HepG2 (cell line): ENCODE measurements around the gene POLR1E. TPM values are rescaled to one million over a fixed set of nuclear protein-coding genes. Genes with fewer than 3 reads are reported as not detected.

Experiments used
- ATM ChIP-seq: fragments of 450-650 bp; IDR thresholded peaks from 2 replicates; pipeline ENCODE4 v1.7.1; 2017; ENCODE audit warnings: mild to moderate bottlenecking, borderline replicate concordance
- CTCF ChIP-seq: sonication (generic); formaldehyde crosslinking; IDR thresholded peaks from 2 replicates; pipeline ENCODE4 v1.5.0; 2020; ENCODE audit warnings: mild to moderate bottlenecking, missing genetic modification reagents, moderate library complexity
- EP300 ChIP-seq, 3 experiments: sonication (generic) in 1 of 3; formaldehyde crosslinking in 1 of 3; IDR thresholded peaks; 2 replicates each; pipeline versions ENCODE4 v1.5.1 to v1.6.1; 2011 to 2020; ENCODE audit warnings: low read depth in 2 of 3, low read length in 2 of 3, borderline replicate concordance in 1 of 3, improper control_type of control experiment in 1 of 3, mild to moderate bottlenecking in 1 of 3, missing genetic modification reagents in 1 of 3, moderate library complexity in 1 of 3
- HNF4A ChIP-seq: sonication (generic); formaldehyde crosslinking; IDR thresholded peaks from 2 replicates; pipeline ENCODE4 v1.4.0; 2020; ENCODE audit warnings: missing genetic modification reagents
- HNF4G ChIP-seq, 2 experiments: sonication (generic) in 1 of 2; formaldehyde crosslinking in 1 of 2; IDR thresholded peaks; 2 replicates each; pipeline versions ENCODE4 v1.4.0 to v1.6.1; 2011 to 2020; ENCODE audit warnings: borderline replicate concordance in 2 of 2, low read depth in 2 of 2, mild to moderate bottlenecking in 2 of 2, low read length in 1 of 2, missing genetic modification reagents in 1 of 2, moderate library complexity in 1 of 2
- HOXD1 ChIP-seq: sonication (generic); formaldehyde crosslinking; IDR thresholded peaks from 2 replicates; pipeline ENCODE4 v1.5.0; 2020; ENCODE audit warnings: missing genetic modification reagents
- KDM2A ChIP-seq: sonication (generic); formaldehyde crosslinking; IDR thresholded peaks from 2 replicates; pipeline ENCODE4 v1.4.0; 2020; ENCODE audit warnings: low read depth, missing genetic modification reagents, borderline replicate concordance
- LRRFIP1 ChIP-seq: sonication (generic); formaldehyde crosslinking; conservative IDR thresholded peaks from 2 replicates; pipeline ENCODE4 v1.4.0; 2020; ENCODE audit warnings: missing genetic modification reagents
- NONO ChIP-seq, 2 experiments: fragments of 450-650 bp in 1 of 2; sonication (generic) in 1 of 2; formaldehyde crosslinking in 1 of 2; IDR thresholded peaks in 1 of 2; conservative IDR thresholded peaks in 1 of 2; 2 replicates each; pipeline versions ENCODE4 v1.6.1 to v1.8.0; 2017 to 2022; ENCODE audit warnings: mild to moderate bottlenecking in 1 of 2, missing genetic modification reagents in 1 of 2, moderate library complexity in 1 of 2
- NR2F6 ChIP-seq, 2 experiments: IDR thresholded peaks; 2 replicates each; pipeline ENCODE4 v1.6.1; 2016; ENCODE audit warnings: antibody characterized with exemption in 1 of 2, mild to moderate bottlenecking in 1 of 2
- SNRNP70 ChIP-seq: fragments of 200-400 bp; formaldehyde crosslinking; IDR thresholded peaks from 2 replicates; pipeline ENCODE4 v1.6.1; 2017; ENCODE audit warnings: mild to moderate bottlenecking, low read depth, low read length, moderate library complexity
- SPEN ChIP-seq: sonication (generic); formaldehyde crosslinking; IDR thresholded peaks from 2 replicates; pipeline ENCODE4 v1.5.1; 2020; ENCODE audit warnings: low read depth, mild to moderate bottlenecking, missing genetic modification reagents
- USF2 ChIP-seq, 2 experiments: sonication (generic) in 1 of 2; formaldehyde crosslinking in 1 of 2; IDR thresholded peaks; 2 replicates each; pipeline versions ENCODE4 v1.5.1 to v1.6.1; 2011 to 2020; ENCODE audit warnings: borderline replicate concordance in 1 of 2, low read depth in 1 of 2, low read length in 1 of 2, mild to moderate bottlenecking in 1 of 2, missing genetic modification reagents in 1 of 2, moderate library complexity in 1 of 2
- ZFP37 ChIP-seq: sonication (generic); formaldehyde crosslinking; IDR thresholded peaks from 2 replicates; pipeline ENCODE4 v1.4.0; 2020; ENCODE audit warnings: missing genetic modification reagents, borderline replicate concordance
- ZNF574 ChIP-seq: sonication (generic); formaldehyde crosslinking; IDR thresholded peaks from 2 replicates; pipeline ENCODE4 v1.4.0; 2020; ENCODE audit warnings: missing genetic modification reagents
- ZNF792 ChIP-seq: IDR thresholded peaks from 2 replicates; pipeline ENCODE4 v1.6.1; 2016
- ZSCAN25 ChIP-seq: sonication (generic); formaldehyde crosslinking; IDR thresholded peaks from 2 replicates; pipeline ENCODE4 v1.8.0; 2022; ENCODE audit warnings: mild to moderate bottlenecking, missing genetic modification reagents
- polyA plus RNA-seq, 8 experiments: library from polyadenylated mRNA; depleted of rRNA in 3 of 8; stranded (reverse) in 7 of 8; unstranded in 1 of 8; fragments of >200 nt; fragmentation: Illumina TruSeq in 4 of 8; extraction: Trizol in 4 of 8; gene quantifications; 2 replicates each; pipeline versions ENCODE4 v1.2.1 to v1.2.3, GENCODE V29; 2011 to 2016; ENCODE audit warnings: low read depth in 4 of 8, missing spikeins in 1 of 8, mixed read lengths in 1 of 8; ENCODE audit not compliant: insufficient read depth in 1 of 8
- total RNA-seq, 5 experiments: library from RNA; depleted of rRNA; stranded (reverse); fragments of >200 nt; fragmentation: Illumina TruSeq; extraction: Trizol; gene quantifications; 2 replicates each; pipeline ENCODE4 v1.2.3, GENCODE V29; 2016; ENCODE audit warnings: low read depth in 1 of 5
- TF ChIP-seq, protein P1 (sequence below): sonication (generic); formaldehyde crosslinking; IDR thresholded peaks from 2 replicates; pipeline ENCODE4 v1.4.0; 2020; ENCODE audit warnings: mild to moderate bottlenecking, missing genetic modification reagents

The POLR1E gene
- total and polyA plus RNA-seq, 2 of the 13 experiments (the other 11 are each of a cell fraction or from before 2014, with no cell fraction given) = 23.0 to 37.8 TPM

- TF ChIP-seq ATM (no peak), ZNF792 (CRISPR knock-in tag) (no peak), HNF4G (IDR thresholded peaks at IDR 0.05; ENCODE audit: borderline replicate concordance, low read depth, low read length) (no peak), HNF4G (CRISPR knock-in tag; IDR thresholded peaks at IDR 0.05; ENCODE audit: borderline replicate concordance, low read depth) (no peak), ZSCAN25 (0 out of 2 replicates have a peak, but pooled peaks have one; percentile 18), NONO (IDR thresholded peaks at IDR 0.05) (no peak), NONO (CRISPR knock-in tag; conservative IDR thresholded peaks at IDR 0.05) (no peak), HNF4A (CRISPR knock-in tag) (peak; percentile 60; the same call in 1 of the 2 replicates), KDM2A (0 out of 2 replicates have a peak, but pooled peaks have one; percentile 8), HOXD1 (CRISPR knock-in tag) (no peak), USF2 (IDR thresholded peaks at IDR 0.05; ENCODE audit: low read depth, low read length) (no peak), USF2 (CRISPR knock-in tag; IDR thresholded peaks at IDR 0.05; ENCODE audit: borderline replicate concordance) (no peak), ZNF574 (no peak), NR2F6 (IDR thresholded peaks at IDR 0.05) (no peak), NR2F6 (CRISPR knock-in tag; IDR thresholded peaks at IDR 0.05) (no peak), ZFP37 (CRISPR knock-in tag) (no peak), SNRNP70 (no peak), EP300 (IDR thresholded peaks at IDR 0.05; ENCODE audit: low read depth in 2 of 2, low read length in 2 of 2) (no peak), EP300 (CRISPR knock-in tag; IDR thresholded peaks at IDR 0.05; ENCODE audit: borderline replicate concordance) (peak; percentile 22; the same call in 1 of the 2 replicates), SPEN (no peak), LRRFIP1 (CRISPR knock-in tag) (no peak), CTCF (CRISPR knock-in tag) (peak; percentile 49)
- TF ChIP-seq, protein P1, sequence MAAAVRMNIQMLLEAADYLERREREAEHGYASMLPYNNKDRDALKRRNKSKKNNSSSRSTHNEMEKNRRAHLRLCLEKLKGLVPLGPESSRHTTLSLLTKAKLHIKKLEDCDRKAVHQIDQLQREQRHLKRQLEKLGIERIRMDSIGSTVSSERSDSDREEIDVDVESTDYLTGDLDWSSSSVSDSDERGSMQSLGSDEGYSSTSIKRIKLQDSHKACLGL (CRISPR knock-in tag) = no peak
Measured at GRCh38 chr9:37508834-37509206, 23.1 kb downstream of the POLR1E start (continued).
